Measurements from ENCODE around the gene MED9. TPM values are rescaled to one million over a fixed set of nuclear protein-coding genes. Genes with fewer than 3 reads are reported as not detected.

The MED9 gene
- total RNA-seq, 2 experiments from 2014 or later: 14.3 to 14.6 TPM

DNA sequence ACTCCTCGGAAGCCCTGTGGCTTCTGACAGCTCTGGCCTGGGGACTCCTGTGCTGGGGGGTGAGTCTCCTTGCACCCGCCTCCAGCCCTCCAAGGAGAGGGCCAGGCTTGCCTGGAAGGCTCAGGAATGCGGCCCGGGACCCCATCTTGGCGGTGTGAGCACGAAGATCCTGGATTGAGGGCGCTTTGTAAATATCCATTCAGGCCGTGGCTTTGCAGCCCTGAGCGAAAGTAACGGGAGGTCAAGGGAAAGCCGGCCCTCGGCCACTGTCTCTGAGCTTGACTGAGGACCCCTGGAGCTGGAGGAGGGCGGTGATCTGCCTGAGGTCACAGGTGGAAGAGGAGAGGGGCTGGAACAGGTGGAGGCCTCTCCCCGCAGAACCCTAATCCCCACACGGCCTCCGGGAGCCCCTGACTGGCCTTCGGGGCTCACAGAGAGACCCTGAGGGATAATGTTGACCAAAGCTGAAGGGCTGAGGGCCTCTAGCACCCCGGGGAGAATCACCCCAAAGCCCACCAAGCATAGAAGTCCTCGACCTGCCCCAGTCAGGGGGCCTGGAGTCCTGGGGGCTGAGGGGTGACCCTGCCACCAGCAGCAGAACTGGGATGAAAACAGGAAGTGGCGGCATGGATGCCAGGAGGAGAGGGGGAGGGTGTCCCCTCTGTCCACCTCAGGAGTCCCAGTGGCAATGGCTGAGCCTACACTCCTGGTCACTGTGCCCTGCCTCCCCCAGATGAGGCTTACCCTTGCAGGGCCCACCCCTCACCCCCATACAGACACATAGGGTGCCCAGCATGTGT lies 27.7 kb downstream of the MED9 start:
- Mint-ChIP-seq H3K27ac (no peak overlapping the region), H3K4me3 (no peak overlapping the region), H3K4me1 (no peaks in the 10 kb centered on the region), H3K27me3 (no peaks in the 10 kb centered on the region), H3K9me3 (no peaks in the 10 kb centered on the region), H3K36me3 (ENCODE audit: low read depth) (no peaks in the 10 kb centered on the region)
- ChIA-PET CTCF (interaction anchor here (3.3 kb wide), 1 partner anchor 8 kb away, joined by 20 read pairs; the partner anchor contains the start of gene RASD1), POLR2A (no interaction called here)
- no peak for DNase-seq

DNA sequence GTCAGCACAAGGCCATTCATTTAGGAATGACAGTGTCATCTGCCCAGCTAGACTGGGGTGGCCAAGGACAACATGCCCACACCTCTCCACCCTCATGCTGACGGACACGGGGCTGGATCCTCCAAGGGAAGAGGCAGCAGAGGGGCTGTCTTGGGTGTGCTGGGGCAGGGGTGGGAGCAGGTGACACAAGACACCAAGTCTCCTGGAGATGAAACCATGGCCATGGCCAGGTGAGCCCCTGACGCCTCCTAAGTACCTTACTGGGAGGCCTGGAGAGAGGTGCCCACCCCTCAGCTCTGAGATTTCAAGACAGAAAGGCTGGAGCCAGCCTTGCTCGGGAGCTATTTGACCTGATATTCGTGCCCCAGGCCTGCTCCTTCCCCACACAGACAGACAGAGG lies 28.4 kb downstream of the MED9 start:
- Mint-ChIP-seq H3K27ac (no peak overlapping the region), H3K9me3 (no peaks in the 10 kb centered on the region), H3K36me3 (ENCODE audit: low read depth) (no peaks in the 10 kb centered on the region)

DNA sequence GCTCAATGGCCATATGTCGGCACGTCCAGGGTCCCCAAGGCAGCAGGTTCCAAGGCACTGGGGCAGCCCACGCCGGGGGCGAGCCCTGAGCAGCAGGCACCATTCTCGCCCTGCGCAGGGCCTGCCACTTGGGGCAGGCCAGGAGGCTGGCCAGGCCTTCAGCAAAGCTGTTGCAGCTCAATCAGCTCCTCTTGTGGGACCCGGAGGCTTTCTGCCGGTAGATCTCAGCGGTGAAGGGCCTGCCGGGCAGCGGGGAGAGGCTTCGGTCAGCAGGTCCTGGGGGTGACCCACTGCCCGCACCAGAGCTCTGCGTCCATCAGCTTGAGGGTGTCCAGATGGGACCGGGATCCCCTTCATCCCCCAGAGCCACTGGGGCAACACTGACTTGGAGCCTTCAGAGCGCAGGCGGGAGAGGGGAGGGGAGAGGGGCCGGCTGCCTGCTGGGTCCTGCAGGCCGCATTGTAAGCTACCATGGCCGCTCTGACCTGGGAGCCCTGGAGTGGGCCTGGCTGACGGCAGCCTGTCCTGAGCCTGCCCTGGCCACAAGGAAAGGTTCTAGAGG lies 28.9 kb downstream of the MED9 start:
- no peaks in the 10 kb centered on the region for H3K36me3 Mint-ChIP-seq (ENCODE audit: low read depth)
- H3K4me3 Mint-ChIP-seq: no peak overlapping the region
- no peak overlapping the region for H3K27ac Mint-ChIP-seq
- H3K27me3 Mint-ChIP-seq: no peaks in the 10 kb centered on the region
- CTCF ChIA-PET: interaction anchor here (0.7 to 3.3 kb wide), 2 partner anchors 9 to 149 kb away, joined by 3 to 20 read pairs; partner anchors contain the start of gene RASD1
- no peak for DNase-seq
- H3K9me3 Mint-ChIP-seq: no peaks in the 10 kb centered on the region
- POLR2A ChIA-PET: no interaction called here
- H3K4me1 Mint-ChIP-seq: peaks cover 2% of the 10 kb centered on the region

More for the DNA sequence above, 28.4 kb downstream of the MED9 start:
- no peaks in the 10 kb centered on the region for H3K27me3 Mint-ChIP-seq
- H3K4me1 Mint-ChIP-seq: no peaks in the 10 kb centered on the region
- no peak overlapping the region for H3K4me3 Mint-ChIP-seq
- CTCF ChIA-PET: interaction anchor here (0.7 to 3.3 kb wide), 2 partner anchors 8 to 149 kb away, joined by 3 to 20 read pairs; partner anchors contain the start of gene RASD1
- no peak for DNase-seq
- POLR2A ChIA-PET: no interaction called here

DNA sequence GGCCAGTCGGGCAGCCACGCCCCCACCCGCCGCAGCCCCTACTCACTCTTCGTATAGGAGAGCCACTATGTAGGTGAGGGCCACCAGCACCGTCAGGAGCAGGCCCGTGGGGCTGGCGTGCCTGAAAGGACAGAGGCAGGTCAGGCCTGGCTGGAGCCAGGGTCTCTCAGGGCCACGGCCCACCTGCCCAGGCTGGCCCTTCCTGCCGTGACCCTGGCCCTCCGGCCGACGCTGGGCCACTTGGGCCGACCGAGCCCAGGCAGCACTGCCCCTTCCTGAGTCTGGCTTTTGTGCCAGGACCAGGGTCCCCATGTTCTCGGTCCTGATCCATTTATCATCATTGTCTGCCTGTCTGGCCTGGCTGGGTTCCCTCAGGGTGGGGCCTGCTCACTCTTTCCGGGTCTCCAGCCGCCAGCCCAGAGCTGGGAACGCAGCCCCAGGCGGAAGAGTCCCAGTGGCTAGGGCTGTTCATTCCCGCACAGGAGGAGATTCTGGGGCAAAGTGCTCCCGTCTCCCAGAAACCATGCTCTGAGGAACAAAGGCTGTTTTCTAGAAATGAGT lies 29.5 kb downstream of the MED9 start:
- ChIA-PET CTCF (interaction anchor here (3.3 kb wide), 1 partner anchor 9 kb away, joined by 20 read pairs; the partner anchor contains the start of gene RASD1), POLR2A (no interaction called here)
- DNase-seq: no peak
- Mint-ChIP-seq H3K9me3 (no peaks in the 10 kb centered on the region), H3K4me1 (peaks cover 2% of the 10 kb centered on the region), H3K27me3 (no peaks in the 10 kb centered on the region), H3K4me3 (no peak overlapping the region), H3K36me3 (ENCODE audit: low read depth) (no peaks in the 10 kb centered on the region), H3K27ac (no peak overlapping the region)

DNA sequence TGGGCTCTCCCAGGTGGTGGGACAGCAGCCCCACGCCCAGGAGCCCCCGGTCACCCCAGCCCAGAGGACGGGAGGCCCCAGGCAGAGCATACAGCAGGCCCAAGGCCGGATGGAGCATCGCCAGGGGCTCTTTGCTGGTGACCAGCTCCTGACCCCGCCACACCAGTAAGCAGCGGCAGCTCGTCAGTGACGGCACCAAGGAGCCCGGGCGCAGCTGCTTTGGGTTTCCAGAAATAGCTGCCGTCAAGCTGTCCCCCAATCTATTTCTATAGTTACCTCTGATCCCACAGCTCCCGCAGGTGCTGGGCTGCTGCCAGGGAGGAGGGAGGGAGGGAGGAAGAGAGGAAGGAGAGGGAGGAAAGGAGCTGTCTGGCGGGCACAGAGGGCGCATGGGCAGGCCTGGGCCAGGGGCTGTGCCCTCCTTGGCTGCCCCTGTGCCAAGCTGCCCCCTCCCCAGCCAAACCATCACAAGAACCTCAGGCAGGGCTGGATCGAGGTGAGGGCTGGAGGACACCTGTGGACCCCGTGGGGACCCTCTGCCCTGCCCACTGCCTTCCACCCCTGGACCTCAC lies 30.2 kb downstream of the MED9 start:
- Mint-ChIP-seq H3K36me3 (ENCODE audit: low read depth) (no peaks in the 10 kb centered on the region), H3K27me3 (no peaks in the 10 kb centered on the region), H3K4me3 (no peak overlapping the region), H3K9me3 (no peaks in the 10 kb centered on the region), H3K4me1 (peaks cover 2% of the 10 kb centered on the region), H3K27ac (no peak overlapping the region)
- DNase-seq: no peak
- ChIA-PET CTCF (interaction anchor here (0.5 to 3.3 kb wide), 3 partner anchors 10 to 513 kb away, joined by 3 to 20 read pairs (median 3); partner anchors contain the start of gene RASD1), POLR2A (no interaction called here)

DNA sequence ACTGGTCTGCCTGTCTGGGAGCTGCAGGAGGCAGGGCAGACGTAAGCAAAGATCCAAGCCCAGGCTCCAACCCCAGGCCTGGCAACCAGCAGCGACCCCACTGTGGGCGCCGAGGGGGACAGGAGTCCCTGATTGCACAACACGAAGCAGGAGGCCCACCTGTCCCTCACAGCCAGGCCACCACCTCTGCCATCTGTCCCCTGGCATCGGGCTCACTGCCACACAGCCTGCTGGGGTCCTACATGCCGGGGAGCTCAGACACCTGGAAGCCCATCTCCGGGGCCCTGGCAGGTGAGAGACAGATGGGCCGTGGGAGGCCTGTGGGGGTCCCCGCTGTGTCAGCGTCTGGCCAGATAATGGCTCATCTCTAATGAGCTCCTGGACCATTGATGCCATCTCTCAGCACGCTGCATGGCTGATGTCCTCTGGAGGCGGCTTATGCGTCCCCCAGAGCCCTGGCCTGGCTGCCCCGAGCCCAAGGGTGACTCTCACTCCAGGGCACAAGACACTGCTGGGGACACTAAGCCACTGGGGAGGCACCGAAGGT lies 30.7 kb downstream of the MED9 start:
- Mint-ChIP-seq H3K4me1 (peaks cover 2% of the 10 kb centered on the region), H3K9me3 (no peaks in the 10 kb centered on the region), H3K36me3 (ENCODE audit: low read depth) (no peaks in the 10 kb centered on the region), H3K27ac (no peak overlapping the region), H3K4me3 (no peak overlapping the region), H3K27me3 (no peaks in the 10 kb centered on the region)
- DNase-seq: no peak
- POLR2A ChIA-PET: no interaction called here
- CTCF ChIA-PET: interaction anchor here (0.5 to 3.3 kb wide), 3 partner anchors 11 to 513 kb away, joined by 3 to 20 read pairs (median 3); partner anchors contain the start of gene RASD1

DNA sequence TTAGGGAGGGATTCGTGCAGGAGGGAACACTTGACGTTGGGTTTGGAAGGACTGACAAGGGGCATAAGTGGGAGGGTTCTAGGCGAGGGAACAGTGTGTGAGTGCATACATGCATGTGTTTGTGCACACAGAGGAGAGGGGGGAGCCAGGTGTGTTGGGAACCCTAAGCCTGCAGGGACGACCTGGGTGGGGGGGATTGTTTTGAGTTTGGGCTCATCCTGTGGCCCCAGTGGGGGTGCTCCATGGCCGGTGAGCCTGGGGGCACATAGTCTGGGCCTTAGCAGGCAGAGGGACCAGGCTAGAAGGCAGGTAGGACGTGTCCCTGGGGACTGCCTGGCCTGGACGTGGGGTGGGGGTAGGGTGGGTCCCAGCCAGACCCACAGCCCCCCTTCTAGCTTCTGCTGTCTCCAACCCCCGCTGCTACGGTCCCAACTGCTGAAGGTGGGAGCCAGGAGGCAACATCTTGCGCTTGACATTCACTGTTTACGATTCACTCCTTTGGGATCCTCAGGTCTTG lies 31.3 kb downstream of the MED9 start:
- CTCF ChIA-PET: interaction anchor here (3.3 to 6.3 kb wide), 2 partner anchors 11 kb away, joined by 20 to 35 read pairs; partner anchors contain the start of gene RASD1
- Mint-ChIP-seq H3K27ac (no peak overlapping the region), H3K36me3 (ENCODE audit: low read depth) (no peaks in the 10 kb centered on the region), H3K9me3 (no peaks in the 10 kb centered on the region), H3K4me3 (no peak overlapping the region), H3K4me1 (peaks cover 2% of the 10 kb centered on the region), H3K27me3 (no peaks in the 10 kb centered on the region)
- POLR2A ChIA-PET: no interaction called here
- DNase-seq: no peak

DNA sequence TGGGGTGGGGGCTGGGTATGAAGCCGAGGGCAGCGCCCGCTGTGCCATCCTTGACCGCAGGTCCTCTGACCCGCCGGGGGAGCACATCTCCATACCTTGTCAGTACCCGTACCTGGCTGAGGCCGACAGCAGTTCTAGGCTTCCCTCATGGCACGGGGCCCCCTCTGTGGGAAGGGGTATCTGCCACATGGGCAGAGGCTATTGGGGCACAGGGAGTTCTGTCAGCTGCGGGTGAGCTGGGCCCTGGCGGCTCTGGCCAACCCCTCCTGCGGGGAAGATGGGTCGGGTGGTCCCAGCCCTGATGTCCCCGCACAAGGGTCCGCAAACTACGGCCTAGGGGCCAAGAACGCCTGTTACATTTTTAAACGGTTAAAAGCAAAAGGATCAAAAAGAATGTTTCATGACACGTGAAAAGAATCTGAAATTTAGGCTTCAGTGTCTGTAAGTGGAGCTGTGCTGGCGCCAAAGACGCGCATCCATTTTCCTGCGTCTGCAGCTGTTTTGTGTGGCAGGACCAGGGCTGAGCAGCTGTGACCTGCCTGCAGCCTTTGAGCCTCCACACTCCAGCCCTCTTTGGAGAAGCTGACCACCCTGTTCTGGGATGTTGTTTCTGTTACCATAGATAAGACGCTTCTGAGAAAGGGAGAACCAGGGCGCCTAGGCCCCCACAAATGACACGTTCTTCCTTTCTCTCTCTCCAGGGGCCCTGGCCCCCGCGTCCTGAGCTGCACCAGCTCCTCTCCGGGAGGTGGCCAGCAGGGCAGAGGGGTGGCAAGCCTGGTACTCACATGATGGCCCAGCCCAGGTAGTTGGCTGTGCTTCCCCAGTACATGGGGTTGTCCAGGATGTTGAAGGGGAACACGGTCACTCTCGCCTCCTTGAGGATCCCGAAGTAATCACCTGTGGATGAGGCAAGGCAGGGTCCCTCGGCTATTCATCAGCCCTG lies 32.1 kb downstream of the MED9 start:
- DNase-seq: no peak
- H3K27me3 Mint-ChIP-seq: no peaks in the 10 kb centered on the region
- ChIA-PET CTCF (interaction anchor here (6.3 kb wide), 1 partner anchor 12 kb away, joined by 35 read pairs; the partner anchor contains the start of gene RASD1), POLR2A (no interaction called here)
- H3K4me1 Mint-ChIP-seq: peaks cover 2% of the 10 kb centered on the region
- no peaks in the 10 kb centered on the region for H3K9me3 Mint-ChIP-seq
- H3K36me3 Mint-ChIP-seq (ENCODE audit: low read depth): no peaks in the 10 kb centered on the region
- no peak overlapping the region for H3K27ac Mint-ChIP-seq
- H3K4me3 Mint-ChIP-seq: no peak overlapping the region

DNA sequence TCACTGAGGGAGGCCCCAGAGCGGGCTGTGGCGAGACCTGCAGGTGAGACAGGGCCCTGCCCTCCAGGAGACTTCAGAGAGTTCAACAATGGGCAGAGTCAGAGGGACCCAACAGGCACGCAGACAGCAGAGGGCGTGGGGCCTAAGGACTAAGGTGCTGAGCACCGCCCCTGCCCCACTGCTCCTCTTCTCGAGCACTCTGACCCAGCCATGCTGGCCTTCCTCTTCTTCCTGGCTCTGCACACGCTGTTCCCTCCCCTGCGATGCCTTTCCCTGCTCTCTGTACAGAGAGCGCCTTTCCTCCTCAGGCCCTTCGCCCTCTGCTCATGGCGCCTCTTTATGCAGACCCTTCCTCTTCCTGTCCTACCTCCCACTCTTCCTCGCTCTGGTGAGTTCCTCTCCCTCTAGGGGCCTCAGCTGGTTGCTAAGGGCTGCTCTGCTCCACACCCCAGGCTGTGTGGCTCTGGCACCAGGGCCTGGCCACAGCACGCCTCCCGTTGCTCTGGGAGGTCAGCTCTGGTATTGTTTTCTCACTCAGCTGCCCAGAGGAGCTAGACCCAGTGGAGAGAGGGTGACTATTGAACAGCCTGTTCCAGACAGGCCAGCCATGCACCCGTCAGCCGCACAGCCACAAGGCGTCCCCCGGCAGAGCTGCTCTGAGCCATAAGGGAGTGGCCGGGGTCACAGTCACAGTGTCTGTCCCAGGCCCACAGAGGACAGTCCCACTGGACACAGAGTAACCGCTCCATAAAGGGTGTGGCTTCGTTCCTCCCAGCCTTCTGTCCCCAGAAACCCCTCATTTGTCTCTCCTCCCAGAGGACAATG lies 33.0 kb downstream of the MED9 start:
- POLR2A ChIA-PET: no interaction called here
- Mint-ChIP-seq H3K4me1 (peaks cover 2% of the 10 kb centered on the region), H3K27me3 (no peaks in the 10 kb centered on the region), H3K36me3 (ENCODE audit: low read depth) (no peaks in the 10 kb centered on the region), H3K9me3 (no peaks in the 10 kb centered on the region), H3K27ac (no peak overlapping the region), H3K4me3 (no peak overlapping the region)
- no peak for DNase-seq
- CTCF ChIA-PET: interaction anchor here (6.3 kb wide), 1 partner anchor 13 kb away, joined by 35 read pairs; the partner anchor contains the start of gene RASD1

DNA sequence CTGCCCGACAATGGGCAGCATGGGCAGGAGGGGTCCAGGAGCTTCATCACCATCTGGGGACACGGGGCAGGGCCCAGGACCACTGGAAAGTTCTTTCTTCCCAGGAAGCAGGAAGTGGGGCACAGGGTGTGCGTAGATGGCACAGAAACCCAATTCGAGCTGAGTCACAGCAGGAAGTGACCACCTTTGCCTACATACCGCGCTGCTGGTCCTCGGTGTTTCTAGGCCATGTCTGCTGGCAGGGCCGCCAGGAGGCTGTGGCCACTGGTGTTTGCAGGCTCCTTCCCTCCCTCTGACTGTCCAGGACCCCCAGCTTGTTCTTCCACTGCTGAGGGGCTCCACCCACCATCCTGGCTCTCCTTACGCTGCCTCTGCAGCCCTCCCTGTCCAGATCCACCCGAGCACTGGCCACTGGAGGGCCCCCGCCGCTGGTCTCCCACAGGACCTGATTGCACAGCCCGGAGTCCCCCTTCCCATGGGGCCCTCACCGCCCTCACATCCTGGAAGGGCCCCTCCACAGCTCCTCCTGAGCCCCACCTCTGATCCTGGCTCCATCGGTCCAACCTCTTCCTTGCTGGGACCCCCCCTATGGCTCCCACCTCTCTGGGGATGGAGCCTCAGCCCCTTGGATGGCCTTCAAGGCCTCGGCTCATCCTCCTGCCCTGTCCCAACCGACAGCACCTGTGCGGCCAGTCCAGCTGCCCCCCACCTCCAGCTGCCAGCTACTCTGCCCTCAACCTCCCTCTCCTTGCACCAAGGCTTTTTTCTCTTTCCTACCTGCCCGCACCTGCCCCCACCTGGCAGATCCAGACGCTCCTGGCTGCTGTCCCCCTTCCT lies 33.9 kb downstream of the MED9 start:
- ChIA-PET CTCF (interaction anchor here (6.3 kb wide), 1 partner anchor 14 kb away, joined by 35 read pairs; the partner anchor contains the start of gene RASD1), POLR2A (no interaction called here)
- H3K4me3 Mint-ChIP-seq: no peak overlapping the region
- no peak overlapping the region for H3K27ac Mint-ChIP-seq
- no peaks in the 10 kb centered on the region for H3K27me3 Mint-ChIP-seq
- no peak for DNase-seq
- H3K9me3 Mint-ChIP-seq: no peaks in the 10 kb centered on the region
- peaks cover 2% of the 10 kb centered on the region for H3K4me1 Mint-ChIP-seq
- H3K36me3 Mint-ChIP-seq (ENCODE audit: low read depth): no peaks in the 10 kb centered on the region

All from activated CD4-positive, alpha-beta T cell treated with anti-CD3 and anti-CD28 coated beads, Interleukin-2, amount 10 ng/mL, durations not matched to agents 7 days and 5 days (primary cell).